Ishikawa (cell line): ENCODE data around the gene TPRG1L.

Source experiments
- FOXM1 ChIP-seq: IDR thresholded peaks from 2 replicates; pipeline ENCODE4 v1.6.1; 2012; ENCODE audit warnings: low read depth, borderline replicate concordance
- NFIC ChIP-seq: IDR thresholded peaks from 2 replicates; pipeline ENCODE4 v1.6.1; 2012
- TCF12 ChIP-seq: IDR thresholded peaks from 2 replicates; pipeline ENCODE4 v1.6.1; 2012; ENCODE audit warnings: low read depth

DNA sequence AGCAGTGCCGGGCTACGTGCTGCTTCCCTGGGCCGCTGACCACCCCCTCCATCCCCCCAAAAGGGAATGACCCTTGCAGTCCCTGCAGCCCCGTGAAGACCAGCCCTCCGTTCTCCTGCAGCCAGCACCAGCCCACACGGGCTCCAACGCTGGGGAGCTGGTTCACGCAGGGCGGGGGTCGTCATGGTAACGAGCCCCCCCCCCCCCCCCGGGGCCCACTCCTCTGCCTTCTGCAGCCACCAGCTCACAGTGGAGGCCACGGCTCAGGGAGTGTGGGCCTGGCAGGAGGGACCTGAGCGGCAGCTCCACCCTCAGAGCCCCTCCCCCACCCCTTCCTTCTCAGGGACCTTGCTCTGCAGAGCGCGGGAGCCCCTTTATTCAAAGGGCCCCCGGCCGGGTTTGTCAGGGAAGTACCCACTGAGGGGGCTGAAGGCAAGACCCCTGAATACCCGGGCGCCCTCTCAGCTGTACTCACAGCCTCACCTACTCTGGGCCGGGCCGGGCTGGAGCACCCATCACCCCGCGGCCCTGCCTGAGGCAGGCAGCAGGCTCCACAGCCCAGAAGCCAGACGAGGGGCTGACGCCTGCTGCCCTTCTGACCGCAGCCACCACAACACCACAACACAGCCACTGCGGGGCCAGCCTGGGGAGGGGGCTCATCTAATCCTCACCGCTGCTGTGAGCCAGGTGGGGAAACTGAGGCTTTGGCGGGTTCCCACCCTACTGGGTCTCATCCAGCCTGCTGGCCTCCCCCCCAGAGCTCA lies 26.1 kb upstream of the TPRG1L start:
- no peak for TF ChIP-seq NFIC
- no peak for TF ChIP-seq FOXM1
- no peak for TF ChIP-seq TCF12
